ENCODE measurements around the gene TMPRSS15.
"Not testable (repeated sequence)": the region's sequence is repeated elsewhere in the genome, so short reads cannot be mapped to it uniquely, and the experiment has no call there.

The TMPRSS15 gene

DNA sequence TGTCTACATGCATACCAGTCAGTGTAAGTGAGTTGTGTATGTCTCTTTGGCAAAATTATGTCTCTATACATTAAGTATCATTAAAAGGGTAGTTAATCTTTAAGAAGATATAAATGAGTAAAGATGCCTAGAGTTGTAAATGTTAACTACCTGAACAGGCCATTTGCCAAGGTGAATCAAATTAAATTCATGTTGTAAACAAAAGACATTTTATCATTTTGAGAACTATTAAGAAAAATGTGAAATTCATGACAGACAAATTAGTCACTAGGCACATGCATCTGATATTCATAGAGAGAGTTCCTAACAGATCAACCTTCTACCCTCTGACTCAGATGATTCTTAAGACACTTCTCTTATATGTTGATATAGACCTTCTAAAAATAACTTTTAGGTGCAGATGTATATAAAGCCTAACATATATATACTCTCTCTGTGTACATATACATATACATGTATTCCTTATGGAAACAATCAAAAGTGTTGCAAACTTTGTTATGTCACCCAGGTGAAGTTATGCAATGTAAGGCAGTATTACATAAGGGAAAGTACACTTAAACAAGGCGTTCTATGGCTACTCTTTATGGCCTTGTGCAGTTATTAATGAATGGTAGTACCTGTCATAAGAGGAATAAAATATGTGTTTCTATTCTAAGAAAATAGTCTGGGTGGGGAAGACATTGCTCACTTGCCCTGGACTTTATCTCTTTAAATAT lies at the start of gene TMPRSS15:
Gene TMPRSS15 (minus strand): TSS at position 51 of the 716 bp plus-strand sequence. CDS start 163 bp downstream, outside the sequence.
- DNase-seq, result no peak

DNA sequence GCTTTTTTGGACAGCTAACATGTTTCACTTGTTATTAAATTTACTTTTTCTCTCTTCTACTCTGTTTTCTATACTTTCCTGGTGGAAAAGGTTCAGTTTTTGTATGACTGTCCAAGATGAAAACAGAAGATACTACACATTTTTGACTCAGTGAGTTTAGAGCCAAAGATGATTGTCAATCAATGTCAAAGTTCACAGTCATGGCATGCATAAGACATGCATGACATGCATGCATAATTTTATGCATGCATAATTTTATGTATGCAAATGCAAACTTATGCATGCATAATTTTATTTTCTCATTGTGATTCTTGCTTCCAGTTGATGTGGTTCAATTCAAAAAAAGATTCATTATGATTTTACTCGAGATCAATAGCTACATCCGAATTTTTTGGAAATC lies 48.1 kb upstream of the TMPRSS15 start:
- no peak for DNase-seq

DNA sequence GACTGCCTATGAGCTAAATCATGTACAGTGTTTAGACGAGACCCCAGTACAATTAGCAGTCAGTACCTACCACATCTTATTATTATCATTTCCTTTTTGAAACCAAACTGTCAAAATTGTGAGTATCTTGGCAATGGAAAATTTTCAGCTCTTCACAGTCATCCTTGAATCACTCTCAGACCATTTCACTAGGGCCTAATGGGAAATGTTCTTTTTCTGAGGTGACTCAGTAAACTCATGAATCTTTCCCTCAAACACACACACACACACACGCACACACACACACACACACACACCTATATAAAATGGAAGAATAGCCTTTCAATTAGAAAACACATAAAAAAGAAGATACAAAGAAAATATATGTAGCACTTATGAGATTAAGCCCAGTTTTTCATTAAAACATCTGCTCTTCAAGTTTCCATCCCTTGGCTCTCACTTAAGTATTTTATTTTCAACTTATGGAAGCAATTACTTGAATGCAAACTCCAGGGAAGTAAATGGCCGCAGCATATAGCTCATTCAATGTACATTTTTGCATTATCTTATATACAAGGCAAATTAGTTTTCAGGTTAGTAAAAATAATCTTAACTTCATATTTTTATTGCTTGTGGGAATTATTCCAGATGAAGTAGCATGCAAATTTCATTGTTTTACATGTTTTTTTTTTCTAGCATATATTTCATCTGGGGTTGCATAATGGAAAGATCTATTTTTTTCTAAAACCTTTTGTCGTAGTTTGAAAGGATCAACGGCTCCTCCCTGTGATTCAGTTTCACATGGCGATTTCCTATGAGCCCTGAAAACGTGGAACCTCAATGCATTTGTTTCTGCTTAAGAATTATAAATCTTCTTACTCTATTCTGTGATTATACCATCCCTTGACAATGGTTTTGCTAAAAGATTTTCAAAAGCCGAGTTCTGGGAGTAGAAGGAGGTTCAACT lies 46.3 kb upstream of the TMPRSS15 start:
- no peak for DNase-seq

DNA sequence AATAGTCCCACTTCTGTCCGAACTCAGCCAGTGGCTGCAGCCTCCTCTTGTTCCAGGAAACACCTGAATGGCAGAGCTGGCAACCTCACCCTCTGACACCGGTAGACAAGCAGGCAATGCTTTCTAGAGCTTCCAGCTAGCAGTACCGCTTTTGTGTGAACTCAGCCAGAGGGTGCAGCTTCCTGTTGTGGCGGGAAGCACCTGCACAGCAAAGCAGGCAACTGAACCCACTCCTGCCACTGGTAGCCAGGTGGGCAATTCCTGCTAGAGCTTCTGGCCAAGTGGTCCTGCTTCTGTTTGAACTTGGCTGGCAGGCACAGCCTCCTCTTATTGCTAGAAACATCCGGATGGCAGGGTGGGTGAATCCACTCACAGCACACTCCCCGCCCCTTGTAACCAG lies 40.1 kb upstream of the TMPRSS15 start:
- no peak for DNase-seq

DNA sequence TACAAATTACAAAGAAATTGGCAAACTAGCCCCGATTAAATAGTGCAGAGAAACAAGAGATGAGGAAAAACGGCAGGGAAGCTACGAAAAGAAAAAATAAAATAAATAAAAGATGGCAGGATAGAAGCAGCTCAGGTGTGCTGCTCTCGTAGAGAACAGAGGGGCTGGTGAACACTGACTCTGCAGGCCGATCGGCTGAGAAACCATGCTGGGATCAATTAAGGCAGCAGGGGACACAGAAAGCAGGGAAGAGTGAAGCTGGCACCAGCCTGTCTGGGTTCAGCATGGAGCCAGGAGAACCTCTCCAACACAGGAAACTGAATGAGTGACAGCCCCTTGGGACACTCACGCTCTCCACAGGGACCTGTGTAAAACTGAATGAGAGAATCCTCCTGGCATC lies 39.5 kb upstream of the TMPRSS15 start:
- DNase-seq, result no peak

DNA sequence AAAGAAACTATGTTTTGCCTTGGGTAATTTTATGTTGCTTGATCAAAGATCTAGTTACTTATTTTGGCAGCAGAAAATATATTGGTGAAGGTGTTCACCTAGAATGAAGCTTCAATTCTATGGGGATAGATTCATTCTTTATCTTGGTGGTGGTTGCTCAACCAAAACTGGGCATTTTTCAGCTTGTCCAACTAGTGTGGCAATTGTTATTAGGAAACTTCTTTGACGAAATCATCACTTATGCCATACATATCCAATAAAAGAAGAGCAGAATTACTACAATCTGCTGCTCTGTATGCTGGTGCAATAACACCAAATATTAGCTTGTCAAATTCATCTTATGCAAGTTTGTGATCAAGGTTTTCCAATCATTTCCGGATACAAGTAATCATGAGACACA lies 26.8 kb upstream of the TMPRSS15 start:
- DNase-seq, result no peak

DNA sequence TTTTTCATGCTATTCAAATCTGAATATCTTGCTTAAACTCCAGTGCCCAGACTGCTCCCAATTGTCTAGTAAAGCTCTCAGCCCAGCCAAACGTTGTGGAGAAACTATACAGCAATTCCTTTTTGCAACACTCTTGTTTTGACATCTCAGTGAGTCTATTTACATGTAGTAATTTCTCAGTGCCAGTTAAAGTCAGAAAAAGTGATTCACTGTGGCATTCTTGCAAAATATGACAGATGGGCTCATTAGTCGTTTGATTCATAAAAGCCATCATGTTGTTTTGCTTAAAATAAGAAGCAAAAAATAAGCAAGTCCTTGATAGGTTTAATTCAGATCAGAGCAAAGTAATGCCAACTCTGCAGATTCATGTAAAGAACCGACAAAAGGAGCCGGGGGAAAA lies 20.7 kb upstream of the TMPRSS15 start:
- DNase-seq, result no peak

DNA sequence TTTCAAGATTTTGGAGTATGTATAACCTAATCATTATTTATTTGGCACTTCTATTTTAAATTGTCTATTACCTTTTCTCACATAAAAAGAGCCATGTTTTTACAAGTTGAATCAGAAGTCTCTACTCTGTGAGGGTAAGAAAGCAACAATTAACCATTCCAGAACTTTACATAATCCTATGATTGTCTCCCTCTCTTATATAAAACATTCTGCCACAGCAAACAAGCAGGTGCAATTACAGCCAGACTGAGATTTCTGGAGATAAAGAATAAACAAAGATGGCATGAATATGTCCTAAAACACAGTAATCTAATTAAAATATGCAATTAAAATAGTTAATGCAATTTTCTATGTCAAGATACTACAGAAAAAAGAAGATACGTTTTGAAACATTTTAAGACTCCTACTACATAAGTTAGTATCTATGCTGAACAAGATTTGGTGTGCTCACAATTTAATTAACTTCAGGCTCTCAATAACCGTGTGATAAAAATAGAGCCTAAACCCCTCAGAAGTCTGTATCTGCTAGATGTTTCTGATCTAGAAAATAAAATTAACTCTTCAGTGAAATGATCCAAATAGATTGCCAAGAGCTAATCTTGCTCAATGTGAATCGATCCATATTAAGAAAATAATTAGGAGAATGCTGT lies 13.7 kb upstream of the TMPRSS15 start:
- no peak for DNase-seq

DNA sequence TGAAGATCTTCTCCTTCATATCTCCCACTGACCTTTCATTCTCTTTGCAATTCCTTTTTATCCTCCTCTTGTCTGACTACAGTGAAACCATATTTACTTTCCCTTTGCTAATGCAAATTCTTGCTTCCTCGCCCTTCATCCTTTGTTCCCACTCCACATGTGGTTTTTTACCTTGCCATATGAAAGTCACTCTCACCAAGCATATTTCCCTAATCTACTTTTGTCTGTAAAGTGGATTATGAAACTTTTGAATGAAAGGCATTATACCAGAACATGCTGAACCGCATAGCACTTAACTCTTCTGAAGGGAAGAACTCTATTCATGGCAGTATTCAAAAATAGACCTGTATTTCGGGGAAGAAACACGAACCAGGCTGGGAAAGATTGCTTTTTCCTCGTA lies 8.0 kb upstream of the TMPRSS15 start:
- DNase-seq, result no peak

DNA sequence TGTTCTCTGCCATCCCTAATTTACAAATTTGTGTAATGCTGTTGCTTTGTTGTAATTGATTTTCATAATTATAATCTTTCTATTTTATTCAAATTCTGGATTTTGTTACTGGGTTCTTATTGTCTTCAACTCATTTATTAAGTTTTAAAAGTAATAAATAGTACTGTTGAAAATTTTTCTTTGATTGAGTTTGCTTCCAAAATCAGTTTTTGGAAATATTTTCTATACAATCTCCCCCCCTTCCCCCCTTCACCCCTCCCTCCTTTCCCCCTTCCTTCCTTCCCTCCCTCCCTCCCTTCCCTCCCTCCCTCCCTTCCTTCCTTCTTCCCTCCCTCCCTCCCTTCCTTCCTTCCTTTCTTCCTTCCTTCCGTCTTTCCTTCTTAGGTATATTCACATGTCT lies 6.0 kb upstream of the TMPRSS15 start:
- no peak for DNase-seq

DNA sequence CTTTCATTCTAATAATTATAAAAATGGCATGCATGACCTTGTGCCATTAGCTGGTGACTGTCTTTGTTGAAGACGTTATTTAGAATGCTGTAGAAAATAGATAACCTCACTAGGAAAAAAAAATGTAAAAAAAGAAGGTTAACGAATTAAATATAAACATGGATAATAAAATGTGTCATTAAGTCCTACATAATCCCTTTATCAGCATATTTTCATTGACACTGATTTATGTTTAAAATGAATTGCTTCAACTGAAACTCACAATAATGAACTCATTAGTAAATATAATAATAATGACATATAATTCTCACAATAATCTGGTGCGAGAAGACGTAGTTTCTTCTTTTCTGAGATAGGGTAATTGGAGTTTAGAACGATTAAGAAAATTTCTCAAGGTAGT lies 4.7 kb downstream of the TMPRSS15 start:
- DNase-seq, result no peak

DNA sequence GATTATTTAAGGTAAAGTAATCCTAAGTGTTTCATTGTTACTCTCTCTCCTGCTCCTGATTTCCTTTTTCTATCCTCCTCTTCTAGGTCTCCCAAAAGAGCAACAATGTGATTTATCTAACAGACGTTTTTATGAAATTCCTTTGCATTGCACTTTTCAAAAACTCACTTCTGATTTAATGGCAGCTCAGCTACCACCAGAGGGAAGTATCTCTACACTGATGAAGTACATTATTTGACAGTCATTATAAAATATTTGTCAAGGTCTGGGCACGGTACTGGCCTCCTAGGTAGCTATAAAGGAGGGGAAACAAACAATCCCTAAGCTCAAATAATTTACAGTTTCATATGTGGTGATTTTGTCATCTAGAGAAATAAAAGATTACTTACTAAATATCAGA lies 15.6 kb downstream of the TMPRSS15 start:
- DNase-seq, result no peak

DNA sequence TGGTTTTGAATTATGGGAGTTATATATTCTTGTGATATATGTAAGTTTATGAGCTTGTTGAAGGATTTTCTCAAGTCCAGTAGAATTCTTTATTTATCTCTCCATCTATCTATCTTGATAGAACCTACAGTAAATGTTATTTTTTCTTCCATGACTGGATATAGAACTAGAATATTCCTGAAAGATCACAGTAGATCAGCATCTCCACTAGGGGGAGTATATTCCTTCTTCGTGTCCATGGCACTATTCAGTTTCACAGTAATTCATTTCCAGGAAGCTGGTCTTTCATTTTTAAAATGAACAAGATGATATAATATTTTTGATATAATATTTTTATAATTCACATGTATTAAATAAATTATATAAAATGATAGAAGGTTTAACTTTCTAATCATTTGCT lies 18.8 kb downstream of the TMPRSS15 start:
- DNase-seq, result no peak

DNA sequence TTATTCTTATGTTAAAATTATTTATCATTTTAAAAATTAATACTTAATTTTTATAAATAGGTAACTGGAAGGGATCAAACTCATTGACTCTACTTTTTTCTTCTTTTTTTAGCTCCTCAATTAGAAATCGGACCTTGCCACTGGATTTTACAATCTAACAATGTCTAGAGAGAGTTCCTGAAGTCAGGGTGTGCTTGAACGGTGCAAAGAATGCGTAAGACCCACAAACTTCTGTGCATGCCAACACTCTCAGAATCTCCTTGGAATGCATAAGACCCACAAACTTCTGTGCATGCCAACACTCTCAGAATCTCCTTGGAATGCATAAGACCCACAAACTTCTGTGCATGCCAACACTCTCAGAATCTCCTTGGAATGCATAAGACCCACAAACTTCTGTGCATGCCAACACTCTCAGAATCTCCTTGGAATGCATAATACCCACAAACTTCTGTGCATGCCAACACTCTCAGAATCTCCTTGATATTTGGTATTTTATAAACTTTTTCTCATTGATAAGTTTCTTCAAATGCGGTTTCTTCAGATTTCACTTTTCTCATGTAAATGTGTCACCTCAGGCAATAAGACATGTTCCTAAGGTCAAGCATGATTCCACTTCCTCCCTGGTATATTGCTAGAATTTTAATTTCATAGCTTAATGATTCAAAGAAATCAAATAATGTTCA lies 20.5 kb downstream of the TMPRSS15 start:
- DNase-seq, result not testable (repeated sequence)

DNA sequence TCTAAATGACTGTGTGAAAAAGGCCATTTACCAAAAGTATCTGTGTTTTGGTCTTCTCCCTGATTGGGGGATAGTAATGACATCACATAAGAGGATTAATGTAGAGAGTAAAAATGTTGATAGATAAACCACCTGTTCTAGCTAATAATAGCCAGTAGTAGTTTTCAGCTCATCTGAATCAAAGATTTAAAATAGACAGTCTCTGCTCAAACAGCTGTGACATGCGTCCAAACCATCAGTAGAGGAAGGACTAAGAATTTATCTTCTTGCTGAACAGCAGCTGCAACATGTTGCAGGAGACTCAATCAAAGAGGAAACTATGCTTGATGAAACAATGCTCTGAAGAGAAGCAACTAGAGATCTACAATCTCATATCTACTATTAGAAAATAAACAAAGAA lies 21.4 kb downstream of the TMPRSS15 start:
- DNase-seq, result no peak

DNA sequence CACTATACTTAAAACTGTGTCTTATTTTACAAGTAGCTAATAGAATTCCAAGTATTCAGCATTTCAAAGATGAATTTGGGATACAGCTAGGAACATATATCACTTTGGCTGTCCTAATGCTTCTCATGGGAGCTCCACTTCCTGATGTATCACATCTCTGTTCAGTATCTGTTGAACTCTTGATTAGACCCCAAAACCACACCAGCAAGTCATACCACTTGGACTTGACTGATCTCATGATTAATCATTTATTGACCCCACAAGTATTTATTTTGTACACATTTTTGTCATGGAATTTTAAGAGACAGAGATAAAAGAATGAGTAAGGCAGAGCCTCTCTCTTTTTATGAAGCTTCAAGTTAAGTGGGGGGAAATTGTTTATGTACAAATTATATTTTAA lies 30.0 kb downstream of the TMPRSS15 start:
- DNase-seq, result no peak

DNA sequence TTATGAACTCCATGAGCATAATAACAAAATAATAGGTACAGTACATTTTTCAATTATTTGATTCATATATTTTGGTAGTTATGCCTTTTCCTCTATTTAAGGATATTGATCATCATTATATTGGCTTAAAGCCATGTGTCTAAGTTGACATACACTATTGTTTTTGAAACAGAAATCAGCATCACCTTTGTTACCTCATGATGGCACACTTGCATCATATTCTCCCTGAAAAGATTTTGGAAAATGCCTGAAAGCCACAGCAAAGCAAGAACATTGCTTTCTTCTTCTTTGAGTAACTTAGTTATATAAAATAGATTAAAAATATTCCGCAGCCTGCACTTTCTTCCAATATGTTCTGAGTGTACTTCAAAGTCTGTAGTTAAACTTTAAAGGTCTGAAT lies 33.3 kb downstream of the TMPRSS15 start:
- no peak for DNase-seq

DNA sequence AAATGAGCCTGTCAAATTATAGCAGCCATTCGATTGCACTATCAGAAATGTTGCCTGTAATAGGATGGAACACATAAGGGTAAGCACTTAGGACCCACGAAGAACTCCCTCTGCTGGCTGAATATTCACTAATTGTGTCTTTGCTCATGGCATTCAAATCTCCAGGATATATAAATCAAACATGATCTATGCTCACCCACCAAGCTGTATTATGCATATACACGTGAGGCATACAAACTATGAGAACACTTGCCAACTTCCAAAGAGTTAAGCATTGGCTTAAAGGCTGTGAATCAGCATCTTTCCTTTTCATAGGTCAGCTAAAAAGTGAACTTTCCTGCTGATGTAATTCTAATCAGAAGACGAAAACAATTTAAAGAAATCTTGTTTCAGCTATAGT lies 34.5 kb downstream of the TMPRSS15 start:
- no peak for DNase-seq

DNA sequence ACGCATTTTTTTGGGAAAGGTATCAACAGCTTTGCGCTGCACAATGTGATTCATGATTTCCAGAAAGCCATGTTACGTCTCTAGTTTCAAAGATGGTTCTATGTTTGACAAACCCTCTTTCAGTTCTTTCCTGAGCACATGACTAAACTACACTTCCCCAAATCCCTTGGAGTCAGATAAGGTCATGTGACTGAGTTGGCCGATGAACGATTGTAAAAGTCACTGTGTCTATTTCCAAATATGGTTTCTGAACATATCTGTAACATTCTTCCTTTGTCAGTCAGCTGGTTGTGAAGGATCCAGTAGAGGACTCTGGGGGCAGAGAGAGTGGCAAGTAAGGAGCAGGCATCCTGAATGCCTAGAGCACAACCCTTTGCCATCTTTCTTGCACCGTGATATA lies 35.4 kb downstream of the TMPRSS15 start:
- no peak for DNase-seq

DNA sequence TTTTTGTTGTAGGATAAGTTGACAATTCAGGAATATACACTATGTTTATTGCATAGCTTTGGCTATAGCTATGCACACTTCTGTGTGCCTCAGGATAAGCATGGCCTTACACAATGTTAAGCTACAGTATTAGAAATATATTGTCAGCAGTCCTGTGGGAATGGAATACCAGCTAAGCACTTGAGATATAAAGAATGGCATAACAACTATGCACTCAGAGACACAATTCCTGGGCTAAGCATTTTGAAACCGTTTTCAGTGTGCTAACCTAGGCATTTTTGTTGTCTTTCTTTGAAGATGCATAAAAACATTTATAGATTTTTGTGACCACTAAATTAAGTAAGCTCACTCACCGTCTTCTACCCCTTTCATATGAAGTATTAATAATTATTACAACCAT lies 46.8 kb downstream of the TMPRSS15 start:
- DNase-seq, result no peak

DNA sequence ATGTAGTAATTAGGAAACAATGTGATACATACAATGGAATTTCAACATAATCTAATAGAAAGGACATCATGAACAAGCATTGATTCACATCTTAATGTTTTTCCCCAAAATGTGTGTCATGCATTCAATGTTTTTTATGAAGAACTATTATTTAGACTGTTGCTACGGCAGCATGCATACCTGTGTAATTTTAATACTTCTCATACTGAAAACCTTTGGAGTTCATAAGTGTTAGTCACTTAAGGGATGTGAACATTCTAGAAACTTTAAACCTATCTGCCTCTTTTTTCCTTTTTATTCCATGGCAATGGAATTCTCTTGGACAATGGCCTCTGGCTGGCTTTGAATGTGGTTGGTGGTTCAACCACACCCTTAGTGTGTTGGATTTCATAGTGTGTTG lies 48.6 kb downstream of the TMPRSS15 start:
- no peak for DNase-seq

DNA sequence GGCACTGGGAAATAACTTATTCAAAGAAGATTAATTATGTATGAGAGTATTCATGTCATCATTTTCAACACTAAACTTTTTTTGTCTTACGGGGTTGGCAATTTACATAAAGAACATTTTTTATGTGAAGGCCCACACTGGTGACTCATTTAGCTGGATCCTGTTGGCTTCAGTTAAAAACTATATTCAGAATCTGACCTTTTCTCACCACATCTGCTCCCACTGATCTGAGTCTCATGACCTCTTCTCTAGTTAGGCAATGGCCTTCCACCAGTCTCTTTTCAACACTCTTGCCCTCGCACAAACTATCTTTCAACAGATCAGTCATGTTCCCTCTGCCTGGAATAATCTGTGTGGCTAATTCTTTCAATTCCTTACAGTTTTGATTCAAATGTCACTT lies 53.4 kb downstream of the TMPRSS15 start:
- no peak for DNase-seq

DNA sequence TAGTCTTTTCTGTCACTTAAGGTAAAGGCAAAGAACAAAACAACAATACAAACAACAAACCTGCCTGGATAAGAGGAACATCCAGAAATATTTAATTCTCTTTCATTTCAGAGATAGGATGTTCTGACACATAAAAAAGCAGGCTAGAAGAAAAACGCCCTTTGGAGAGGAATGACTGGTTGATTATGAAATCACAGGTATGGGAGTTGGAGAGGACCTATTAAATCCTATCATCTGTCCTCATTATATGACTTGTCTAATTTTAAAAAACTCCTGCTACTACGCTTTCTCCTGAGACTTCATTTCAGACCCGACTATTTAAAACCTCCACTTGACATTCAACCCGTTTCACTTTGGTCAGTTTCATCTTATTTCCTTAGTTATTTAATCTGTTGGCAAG lies 54.1 kb downstream of the TMPRSS15 start:
- DNase-seq, result no peak

Measured in CD4-positive, alpha-beta T cell treated with Interleukin-4 for 4 hours (primary cell).